SJSA1 (cell line): ENCODE data around the gene PRR13. TPM values are rescaled to one million over a fixed set of nuclear protein-coding genes. Genes with fewer than 3 reads are reported as not detected.
"Not testable (repeated sequence)": the region's sequence is repeated elsewhere in the genome, so short reads cannot be mapped to it uniquely, and the experiment has no call there.

Experiments
- DNase-seq, 2 experiments: peaks; one replicate each; pipeline ENCODE4 v3.0.0-alpha.2; 2015 to 2020; ENCODE audit warnings: low spot score in 2 of 2, low read depth in 1 of 2
- H3K27ac ChIP-seq: fragments of 250-450 bp; sonication (Bioruptor Pico); 2 replicates; pipeline ENCODE4 v1.5.1; 2020; ENCODE audit warnings: mild to moderate bottlenecking, moderate library complexity
- H3K27me3 ChIP-seq: fragments of 250-450 bp; sonication (Bioruptor Pico); replicated peaks from 2 replicates; pipeline ENCODE4 v1.5.1; 2020; ENCODE audit warnings: mild to moderate bottlenecking, moderate library complexity
- H3K36me3 ChIP-seq: fragments of 250-450 bp; sonication (Bioruptor Pico); 2 replicates; pipeline ENCODE4 v1.5.1; 2020; ENCODE audit warnings: mild to moderate bottlenecking
- H3K4me1 ChIP-seq: fragments of 250-450 bp; sonication (Bioruptor Pico); replicated peaks from 2 replicates; pipeline ENCODE4 v1.6.1; 2021; ENCODE audit warnings: mild to moderate bottlenecking
- H3K4me3 ChIP-seq: fragments of 250-450 bp; sonication (Bioruptor Pico); 2 replicates; pipeline ENCODE4 v1.5.1; 2020; ENCODE audit warnings: mild to moderate bottlenecking
- H3K9me3 ChIP-seq: fragments of 250-450 bp; sonication (Bioruptor Pico); replicated peaks from 2 replicates; pipeline ENCODE4 v1.5.1; 2020; ENCODE audit warnings: mild to moderate bottlenecking
- total RNA-seq: library from RNA; depleted of rRNA; stranded (reverse); fragments of >200 nt; shearing (Covaris generic); gene quantifications from 2 replicates; pipeline ENCODE4 v1.2.3, GENCODE V29; 2014; rRNA removed

The PRR13 gene, protein sequence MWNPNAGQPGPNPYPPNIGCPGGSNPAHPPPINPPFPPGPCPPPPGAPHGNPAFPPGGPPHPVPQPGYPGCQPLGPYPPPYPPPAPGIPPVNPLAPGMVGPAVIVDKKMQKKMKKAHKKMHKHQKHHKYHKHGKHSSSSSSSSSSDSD
- 44.7 and 80.1 TPM in 2 replicates for total RNA-seq

DNA sequence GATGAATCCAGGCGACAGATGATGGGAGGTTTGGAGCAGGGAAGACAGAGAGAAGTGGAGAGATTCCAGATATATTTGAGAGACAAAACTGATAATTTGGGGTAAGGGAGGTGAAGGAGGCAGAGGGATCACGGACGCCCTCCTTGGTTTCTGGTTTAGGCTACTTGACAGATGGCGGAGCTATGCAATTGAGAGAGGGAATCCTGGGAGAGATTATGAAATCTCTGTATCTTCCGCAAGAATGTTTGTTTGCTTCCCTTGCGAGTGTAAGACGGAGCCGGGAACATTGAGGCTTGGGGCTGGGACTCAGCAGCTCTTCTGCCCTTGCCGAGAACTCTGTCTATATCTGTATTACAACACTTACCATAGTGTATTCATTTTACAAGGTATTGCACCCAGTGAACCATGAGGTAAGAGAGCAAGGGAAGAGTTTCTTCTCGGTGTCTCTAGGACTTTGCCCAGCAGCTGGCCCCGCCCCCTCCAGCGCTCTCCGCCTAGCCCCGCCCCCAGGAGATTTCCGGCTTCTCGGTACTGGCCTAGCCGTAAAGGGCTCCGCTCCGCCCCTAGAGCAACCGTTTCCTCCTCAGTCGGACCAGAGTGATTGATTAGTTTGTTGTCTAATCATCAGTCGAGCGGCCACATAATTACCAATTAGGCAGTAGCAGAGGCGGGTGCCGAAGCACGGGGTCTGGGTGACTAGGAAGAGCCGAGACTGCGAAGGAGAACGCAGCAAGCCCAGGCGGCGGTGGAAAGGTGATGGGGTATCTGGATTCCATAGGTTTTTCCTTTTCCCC, at the start of gene PRR13:
TSS of gene PRR13 (plus strand) at position 695 of the 794 bp plus-strand sequence. CDS start 981 bp downstream, outside the sequence.
- peaks cover 9% of the 10 kb centered on the region for H3K4me1 ChIP-seq
- DNase-seq, result peak; percentile 95 to 99

GRCh38 chr12:53399896-53400295, 41.6 kb upstream of the PRR13 start:
- no peaks in the 10 kb centered on the region for H3K9me3 ChIP-seq
- no peak overlapping the region for H3K4me3 ChIP-seq
- no peak overlapping the region for H3K27ac ChIP-seq
- H3K4me1 ChIP-seq, result peaks cover 4% of the 10 kb centered on the region; the same call in 1 of the 2 replicates
- H3K27me3 ChIP-seq, result no peaks in the 10 kb centered on the region
- DNase-seq, result no peak
- peaks cover 24% of the 10 kb centered on the region for H3K36me3 ChIP-seq

More for the DNA sequence above, at the start of gene PRR13:
- H3K9me3 ChIP-seq, result no peaks in the 10 kb centered on the region
- no peaks in the 10 kb centered on the region for H3K27me3 ChIP-seq
- peak within 1 kb of the TSS; percentile 75 for H3K27ac ChIP-seq
- H3K4me3 ChIP-seq, result peak within 1 kb of the TSS; percentile 50
- H3K36me3 ChIP-seq, result peaks cover 25% of the 10 kb centered on the region

DNA sequence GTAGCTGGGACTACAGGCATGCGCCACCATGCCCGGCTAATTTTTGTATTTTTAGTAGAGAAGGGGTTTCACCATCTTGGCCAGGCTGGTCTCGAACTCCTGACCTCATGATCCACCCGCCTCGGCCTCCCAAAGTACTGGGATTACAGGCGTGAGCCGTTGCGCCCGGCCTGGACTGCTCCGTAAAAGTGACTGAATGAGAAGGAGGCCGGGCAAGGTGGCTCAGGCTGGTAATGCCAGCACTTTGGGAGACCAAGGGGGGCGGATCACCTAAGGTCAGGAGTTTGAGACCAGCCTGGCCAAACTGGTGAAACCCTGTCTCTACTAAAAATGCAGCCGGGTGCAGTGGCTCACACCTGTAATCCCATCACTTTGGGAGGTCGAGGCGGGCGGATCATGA, 39.2 kb upstream of the PRR13 start:
- H3K4me3 ChIP-seq, H3K27ac ChIP-seq, H3K9me3 ChIP-seq, H3K27me3 ChIP-seq, H3K4me1 ChIP-seq, DNase-seq: not testable (repeated sequence)
- peaks cover 35% of the 10 kb centered on the region for H3K36me3 ChIP-seq

- Histone ChIP-seq H3K4me3 (no peak overlapping the region), H3K27me3 (no peaks in the 10 kb centered on the region), H3K4me1 (peaks cover 4% of the 10 kb centered on the region; the same call in 1 of the 2 replicates)
Observed at GRCh38 chr12:53402871-53403270, 38.7 kb upstream of the PRR13 start.

DNA sequence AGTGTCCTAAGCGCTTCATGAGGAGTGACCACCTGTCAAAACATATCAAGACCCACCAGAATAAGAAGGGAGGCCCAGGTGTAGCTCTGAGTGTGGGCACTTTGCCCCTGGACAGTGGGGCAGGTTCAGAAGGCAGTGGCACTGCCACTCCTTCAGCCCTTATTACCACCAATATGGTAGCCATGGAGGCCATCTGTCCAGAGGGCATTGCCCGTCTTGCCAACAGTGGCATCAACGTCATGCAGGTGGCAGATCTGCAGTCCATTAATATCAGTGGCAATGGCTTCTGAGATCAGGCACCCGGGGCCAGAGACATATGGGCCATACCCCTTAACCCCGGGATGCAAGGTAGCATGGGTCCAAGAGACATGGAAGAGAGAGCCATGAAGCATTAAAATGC, 30.6 kb upstream of the PRR13 start:
- no peaks in the 10 kb centered on the region for H3K27me3 ChIP-seq
- H3K4me1 ChIP-seq, result peaks cover 5% of the 10 kb centered on the region
- peaks cover 67% of the 10 kb centered on the region for H3K36me3 ChIP-seq

More at GRCh38 chr12:53402871-53403270, 38.7 kb upstream of the PRR13 start:
- Histone ChIP-seq H3K9me3 (no peaks in the 10 kb centered on the region), H3K27ac (no peak overlapping the region), H3K36me3 (peaks cover 37% of the 10 kb centered on the region)
- DNase-seq, result no peak

DNA sequence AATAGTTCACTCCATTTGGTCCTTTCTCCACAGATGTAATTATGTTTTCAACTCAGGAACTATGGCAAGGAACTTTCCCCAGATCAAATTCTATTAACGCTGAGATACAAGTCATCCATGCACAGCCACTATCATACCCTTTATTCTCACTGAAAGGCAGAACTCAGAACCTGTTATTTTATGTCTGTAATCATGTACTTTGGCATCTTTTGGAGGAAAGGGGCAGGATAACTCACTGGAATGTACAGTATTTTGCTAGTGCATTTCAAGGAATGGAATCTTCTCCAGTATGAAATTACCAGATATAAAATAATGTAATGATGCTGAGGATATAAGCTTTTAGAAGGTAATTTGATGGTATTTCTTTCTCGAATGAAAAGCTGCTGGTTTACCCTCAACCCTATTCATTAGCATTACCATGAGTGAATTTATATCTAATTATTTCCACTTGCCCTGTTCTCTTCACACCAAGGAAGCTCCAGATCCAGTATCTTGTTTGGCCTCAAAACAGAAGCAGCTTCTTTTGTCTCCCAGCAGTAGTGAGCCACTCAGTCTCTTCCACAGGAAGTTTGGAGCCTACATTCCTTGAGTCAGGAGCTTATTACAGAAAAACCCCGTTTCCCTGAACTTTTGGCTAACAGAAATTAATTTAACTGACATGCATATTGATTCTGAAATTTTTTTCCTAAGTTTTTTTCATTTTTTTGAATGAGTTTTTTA, 27.9 kb upstream of the PRR13 start:
- no peaks in the 10 kb centered on the region for H3K27me3 ChIP-seq
- no peaks in the 10 kb centered on the region for H3K9me3 ChIP-seq
- H3K27ac ChIP-seq, result no peak overlapping the region
- peaks cover 46% of the 10 kb centered on the region for H3K36me3 ChIP-seq
- DNase-seq, result no peak
- no peak overlapping the region for H3K4me3 ChIP-seq
- peaks cover 8% of the 10 kb centered on the region for H3K4me1 ChIP-seq

More for the DNA sequence above, 30.6 kb upstream of the PRR13 start:
- Histone ChIP-seq H3K27ac (no peak overlapping the region), H3K9me3 (no peaks in the 10 kb centered on the region), H3K4me3 (no peak overlapping the region)
- DNase-seq, result no peak

GRCh38 chr12:53414756-53415417, 26.6 kb upstream of the PRR13 start:
- no peak for DNase-seq
- Histone ChIP-seq H3K36me3 (peaks cover 34% of the 10 kb centered on the region), H3K4me1 (peaks cover 8% of the 10 kb centered on the region), H3K9me3 (no peaks in the 10 kb centered on the region), H3K27me3 (no peaks in the 10 kb centered on the region), H3K4me3 (no peak overlapping the region), H3K27ac (no peak overlapping the region)

GRCh38 chr12:53415752-53416389, 25.7 kb upstream of the PRR13 start:
- DNase-seq, H3K4me3 ChIP-seq, H3K27ac ChIP-seq, H3K27me3 ChIP-seq, H3K9me3 ChIP-seq, H3K4me1 ChIP-seq: not testable (repeated sequence)
- H3K36me3 ChIP-seq, result peaks cover 25% of the 10 kb centered on the region

GRCh38 chr12:53417291-53417816, 24.2 kb upstream of the PRR13 start:
- peaks cover 14% of the 10 kb centered on the region for H3K4me1 ChIP-seq
- H3K36me3 ChIP-seq, result peaks cover 13% of the 10 kb centered on the region
- H3K27me3 ChIP-seq, H3K9me3 ChIP-seq, DNase-seq, H3K4me3 ChIP-seq, H3K27ac ChIP-seq: not testable (repeated sequence)

- Histone ChIP-seq H3K27ac (no peak overlapping the region), H3K4me3 (no peak overlapping the region), H3K9me3 (no peaks in the 10 kb centered on the region), H3K27me3 (no peaks in the 10 kb centered on the region), H3K4me1 (peaks cover 11% of the 10 kb centered on the region), H3K36me3 (peaks cover 5% of the 10 kb centered on the region; the same call in 1 of the 2 replicates)
- no peak for DNase-seq
Observed at GRCh38 chr12:53418221-53418620, 23.3 kb upstream of the PRR13 start.

- Histone ChIP-seq H3K4me1 (peaks cover 11% of the 10 kb centered on the region), H3K27me3 (no peaks in the 10 kb centered on the region), H3K4me3 (no peak overlapping the region), H3K27ac (no peak overlapping the region), H3K36me3 (no peaks in the 10 kb centered on the region), H3K9me3 (no peaks in the 10 kb centered on the region)
- no peak for DNase-seq
Observed at GRCh38 chr12:53419756-53420155, 21.8 kb upstream of the PRR13 start.

DNA sequence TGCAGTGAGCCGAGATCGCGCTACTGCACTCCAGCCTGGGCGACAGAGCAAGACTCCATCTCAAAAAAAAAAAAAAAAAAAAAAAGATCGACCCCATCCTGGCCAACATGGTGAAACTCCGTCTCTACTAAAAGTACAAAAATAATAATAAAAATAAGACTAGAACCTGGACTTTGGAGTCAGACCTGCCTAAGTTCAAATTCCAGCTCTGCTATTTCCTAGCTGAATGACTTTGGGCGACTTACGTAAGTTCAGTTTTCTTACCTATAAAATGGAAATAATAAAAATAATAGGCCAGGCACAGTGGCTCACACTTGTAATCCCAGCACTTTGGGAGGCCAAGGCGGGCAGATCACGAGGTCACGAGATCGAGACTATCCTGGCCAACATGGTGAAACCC, 19.3 kb upstream of the PRR13 start:
- H3K27ac ChIP-seq, H3K9me3 ChIP-seq, H3K4me3 ChIP-seq, H3K27me3 ChIP-seq, H3K4me1 ChIP-seq, H3K36me3 ChIP-seq, DNase-seq: not testable (repeated sequence)

DNA sequence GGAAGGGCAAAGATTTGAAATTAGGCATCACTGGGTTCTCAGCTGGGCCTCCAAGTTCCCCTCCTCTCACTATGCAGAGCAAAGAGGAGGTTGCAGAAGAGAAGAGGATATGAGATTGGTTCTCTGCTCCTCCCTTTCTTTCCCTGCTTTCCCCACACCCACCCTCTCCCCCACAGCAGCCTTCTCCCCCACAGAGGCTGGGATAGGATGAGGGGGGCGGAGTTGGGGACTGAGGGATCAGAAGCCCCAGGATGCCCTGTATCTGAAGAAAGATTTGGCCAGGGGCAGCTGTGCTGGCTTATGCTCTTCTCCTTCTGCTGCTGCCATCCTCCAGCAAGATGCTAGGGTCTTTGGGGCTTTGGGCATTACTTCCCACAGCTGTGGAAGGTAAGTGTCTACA, 17.9 kb upstream of the PRR13 start, which contains the start of gene AMHR2:
TSS of gene AMHR2 (plus strand) at position 259 of the 400 bp plus-strand sequence. CDS start at position 339, 80 bp downstream.
- no peak for DNase-seq
- Histone ChIP-seq H3K4me3 (no peak within 1 kb of the TSS), H3K9me3 (no peaks in the 10 kb centered on the region), H3K27me3 (no peaks in the 10 kb centered on the region), H3K4me1 (peaks cover 15% of the 10 kb centered on the region), H3K27ac (no peak within 1 kb of the TSS), H3K36me3 (no peaks in the 10 kb centered on the region)
